K562 (cell line): ENCODE data around the gene CD52. TPM values are rescaled to one million over a fixed set of nuclear protein-coding genes. Genes with fewer than 3 reads are reported as not detected.
A peak's percentile ranks its signal among the peaks of the same experiment; 100 is the strongest.

Source experiments
- BRCA1 ChIP-seq, 2 experiments: fragments of 450-650 bp in 1 of 2; sonication (generic) in 1 of 2; formaldehyde crosslinking in 1 of 2; IDR thresholded peaks; 2 replicates each; pipeline versions ENCODE4 v1.5.0 to v1.6.1; 2017 to 2020; ENCODE audit warnings: mild to moderate bottlenecking in 1 of 2, missing genetic modification reagents in 1 of 2
- E2F1 ChIP-seq: sonication (generic); formaldehyde crosslinking; IDR thresholded peaks from 2 replicates; pipeline ENCODE4 v1.8.1; 2023; ENCODE audit warnings: mild to moderate bottlenecking, missing genetic modification reagents, moderate library complexity
- ETS1 ChIP-seq: conservative IDR thresholded peaks from 2 replicates; pipeline ENCODE4 v1.6.1; 2011; ENCODE audit warnings: low read depth, mild to moderate bottlenecking, low read length; ENCODE audit not compliant: control insufficient read depth
- HDAC6 ChIP-seq: IDR thresholded peaks from 2 replicates; pipeline ENCODE4 v1.6.1; 2012; ENCODE audit warnings: low read depth, mild to moderate bottlenecking, control low read depth, inconsistent platforms, low read length, moderate library complexity
- HMBOX1 ChIP-seq: sonication (generic); IDR thresholded peaks from 2 replicates; pipeline ENCODE4 v1.6.1; 2016
- HNRNPLL ChIP-seq: fragments of 200-400 bp; formaldehyde crosslinking; IDR thresholded peaks from 2 replicates; pipeline ENCODE4 v1.6.1; 2017; ENCODE audit warnings: low read length, low read depth, mild to moderate bottlenecking; ENCODE audit not compliant: poor library complexity, severe bottlenecking
- MYC ChIP-seq, 2 experiments: fragments of 250-450 bp in 1 of 2; sonication (Bioruptor Pico) in 1 of 2; IDR thresholded peaks; 2 replicates each; pipeline versions ENCODE4 v1.5.1 to v1.6.1; 2012 to 2021; ENCODE audit warnings: low read depth in 2 of 2, borderline replicate concordance in 1 of 2, improper control_type of control experiment in 1 of 2, low read length in 1 of 2, mild to moderate bottlenecking in 1 of 2, moderate library complexity in 1 of 2
- NUFIP1 ChIP-seq: fragments of 450-650 bp; IDR thresholded peaks from 2 replicates; pipeline ENCODE4 v1.6.1; 2018; ENCODE audit not compliant: partially characterized antibody
- RCOR1 ChIP-seq, 2 experiments: IDR thresholded peaks; 2 replicates each; pipeline ENCODE4 v1.6.1; 2012; ENCODE audit warnings: low read depth in 2 of 2, low read length in 2 of 2, borderline replicate concordance in 1 of 2, improper control_type of control experiment in 1 of 2
- SMC3 ChIP-seq: conservative IDR thresholded peaks from 2 replicates; pipeline ENCODE4 v1.6.1; 2011; ENCODE audit warnings: low read depth, low read length, improper control_type of control experiment; ENCODE audit not compliant: insufficient read depth
- STAT5B ChIP-seq: fragments of 250-450 bp; sonication (Bioruptor Pico); IDR thresholded peaks from 2 replicates; pipeline ENCODE4 v1.8.0; 2021; ENCODE audit warnings: mild to moderate bottlenecking, inconsistent platforms
- TCFL5 ChIP-seq: fragments of 250-450 bp; sonication (Bioruptor Pico); conservative IDR thresholded peaks from 2 replicates; pipeline ENCODE4 v1.6.1; 2021; ENCODE audit warnings: mild to moderate bottlenecking, moderate library complexity, matching md5 sums
- TRIM25 ChIP-seq: fragments of 450-650 bp; IDR thresholded peaks from 2 replicates; pipeline ENCODE4 v1.7.0; 2016; ENCODE audit warnings: borderline replicate concordance
- XRCC5 ChIP-seq: fragments of 200-400 bp; formaldehyde crosslinking; IDR thresholded peaks from 2 replicates; pipeline ENCODE4 v1.6.1; 2017; ENCODE audit warnings: low read depth, mild to moderate bottlenecking, low read length
- ZBTB7A ChIP-seq: IDR thresholded peaks from 2 replicates; pipeline ENCODE4 v1.6.1; 2011; ENCODE audit warnings: low read depth, mild to moderate bottlenecking, low read length, moderate library complexity, borderline replicate concordance; ENCODE audit not compliant: control insufficient read depth
- ZNF146 ChIP-seq: IDR thresholded peaks from one replicate; pipeline ENCODE4 v1.6.1; 2018; ENCODE audit warnings: missing compliant biosample characterization; ENCODE audit not compliant: unreplicated experiment
- ZNF449 ChIP-seq: fragments of 250-450 bp; sonication (Bioruptor Pico); IDR thresholded peaks from 2 replicates; pipeline ENCODE4 v1.8.0; 2022; ENCODE audit warnings: moderate library complexity, mild to moderate bottlenecking, inconsistent platforms
- ZNF561 ChIP-seq: fragments of 450-650 bp; formaldehyde crosslinking; conservative IDR thresholded peaks from 2 replicates; pipeline ENCODE4 v1.4.0; 2020; ENCODE audit warnings: mild to moderate bottlenecking, moderate library complexity
- polyA plus RNA-seq, 8 experiments: library from polyadenylated mRNA; depleted of rRNA in 4 of 8; stranded (reverse) in 5 of 8; unstranded in 3 of 8; fragments of >200 nt; fragmentation: Nextera tagmentation in 2 of 8; fragmentation: Illumina TruSeq in 1 of 8; extraction: Ambion mirVana in 2 of 8; extraction: Trizol in 1 of 8; gene quantifications; 2 replicates each; pipeline versions ENCODE4 v1.2.1 to v1.2.3, GENCODE V29; 2011 to 2014; ENCODE audit warnings: inconsistent platforms in 1 of 8, missing spikeins in 1 of 8
- total RNA-seq, 7 experiments: library from RNA; depleted of rRNA in 6 of 7; stranded (reverse); fragments of >200 nt in 6 of 7; fragmentation: Illumina TruSeq in 2 of 7; extraction: Trizol in 2 of 7; gene quantifications; 2 replicates each; pipeline versions ENCODE4 v1.2.1 to v1.2.3, GENCODE V29; 2011 to 2021; ENCODE audit warnings: low replicate concordance in 1 of 7

The CD52 gene
- total and polyA plus RNA-seq, 9 of the 15 experiments (the other 6 are each of a cell fraction or from before 2014, with no cell fraction given) = 34.9 to 488 (median 173) TPM

- TF ChIP-seq HDAC6 = 0 out of 2 replicates have a peak, but pooled peaks have one; percentile 28
- no peak for TF ChIP-seq RCOR1 (IDR thresholded peaks at IDR 0.05; ENCODE audit: borderline replicate concordance in 1 of 2, low read depth in 2 of 2, low read length in 2 of 2)
- TF ChIP-seq ETS1 = peak; percentile 78
- TF ChIP-seq BRCA1 (IDR thresholded peaks at IDR 0.05) = no peak
- TF ChIP-seq BRCA1 (CRISPR knock-in tag; IDR thresholded peaks at IDR 0.05) = no peak; the same call in 1 of the 2 replicates
- TF ChIP-seq STAT5B (CRISPR knock-in tag) = no peak
- TF ChIP-seq ZNF449 (CRISPR knock-in tag) = no peak
- TF ChIP-seq ZNF561 = 0 out of 2 replicates have a peak, but pooled peaks have one; percentile 16
- no peak for TF ChIP-seq TRIM25
- TF ChIP-seq ZNF146 (CRISPR knock-in tag) = no peak
- no peak for TF ChIP-seq NUFIP1
- TF ChIP-seq MYC (IDR thresholded peaks at IDR 0.05; ENCODE audit: low read depth, low read length) = peak; percentile 64; the same call in 1 of the 2 replicates
- peak; percentile 32; the same call in 1 of the 2 replicates for TF ChIP-seq MYC (CRISPR knock-in tag; IDR thresholded peaks at IDR 0.05; ENCODE audit: borderline replicate concordance, low read depth)
- no peak for TF ChIP-seq HMBOX1
- TF ChIP-seq XRCC5 = peak; percentile 65; the same call in 1 of the 2 replicates
- no peak for TF ChIP-seq TCFL5 (CRISPR knock-in tag)
- TF ChIP-seq ZBTB7A = peak; percentile 84; the same call in 1 of the 2 replicates
- no peak for TF ChIP-seq SMC3
- peak; percentile 53 for TF ChIP-seq HNRNPLL
- TF ChIP-seq E2F1 (CRISPR knock-in tag) = peak; percentile 74
Observed at GRCh38 chr1:26279456-26280332, 38.1 kb upstream of the CD52 start, which contains the start of gene SH3BGRL3 (continued).
